C1 segment of cervical spinal cord (tissue), 14 donors: ENCODE data around the gene RTCA.
"Not testable (repeated sequence)": the region's sequence is repeated elsewhere in the genome, so short reads cannot be mapped to it uniquely, and the experiment has no call there.

Source experiments
- DNase-seq, 14 donors: peaks; one replicate each; lab custom pipeline; 2025; lab: John Stamatoyannopoulos, UW

RTCA gene

GRCh38 chr1:100306735-100307313 is 40.8 kb downstream of the RTCA start:
- DNase-seq: no peak

GRCh38 chr1:100308777-100309176 is 42.8 kb downstream of the RTCA start:
- DNase-seq: no peak

- DNase-seq: no peak
Observed at GRCh38 chr1:100309863-100310262, 43.8 kb downstream of the RTCA start.

- no peak for DNase-seq
Observed at GRCh38 chr1:100313382-100313781, 47.4 kb downstream of the RTCA start.

GRCh38 chr1:100316622-100317021 is 50.6 kb downstream of the RTCA start:
- DNase-seq: no peak

GRCh38 chr1:100320311-100321099 is 54.5 kb downstream of the RTCA start:
- DNase-seq: no peak

GRCh38 chr1:100321100-100321493 is 55.1 kb downstream of the RTCA start:
- no peak for DNase-seq

GRCh38 chr1:100321506-100321905 is 55.5 kb downstream of the RTCA start:
- no peak for DNase-seq

- no peak for DNase-seq
Observed at GRCh38 chr1:100322436-100323211, 56.6 kb downstream of the RTCA start.

- no peak for DNase-seq
Observed at GRCh38 chr1:100323419-100324106, 57.5 kb downstream of the RTCA start.

- DNase-seq: no peak
Observed at GRCh38 chr1:100325415-100326324, 59.7 kb downstream of the RTCA start.

GRCh38 chr1:100326325-100326670 is 60.3 kb downstream of the RTCA start:
- not testable (repeated sequence) for DNase-seq

- DNase-seq: no peak
Observed at GRCh38 chr1:100328133-100328532, 62.1 kb downstream of the RTCA start.

- not testable (repeated sequence) for DNase-seq
Observed at GRCh38 chr1:100331146-100331545, 65.1 kb downstream of the RTCA start.

- no peak for DNase-seq
Observed at GRCh38 chr1:100332331-100332730, 66.3 kb downstream of the RTCA start.

- DNase-seq: no peak
Observed at GRCh38 chr1:100335436-100335835, 69.4 kb downstream of the RTCA start.

GRCh38 chr1:100337878-100338277 is 71.9 kb downstream of the RTCA start:
- DNase-seq: not testable (repeated sequence)

- not testable (repeated sequence) for DNase-seq
Observed at GRCh38 chr1:100339735-100340134, 73.7 kb downstream of the RTCA start.

GRCh38 chr1:100340494-100340893 is 74.5 kb downstream of the RTCA start:
- no peak for DNase-seq

- no peak for DNase-seq
Observed at GRCh38 chr1:100342348-100342747, 76.3 kb downstream of the RTCA start.
